ENCODE data around the gene PHF10. TPM values are rescaled to one million over a fixed set of nuclear protein-coding genes. Genes with fewer than 3 reads are reported as not detected.

The PHF10 gene
- total RNA-seq, 4 donors from 2014 or later, result 41.5 to 93.1 (median 47.8) TPM

DNA sequence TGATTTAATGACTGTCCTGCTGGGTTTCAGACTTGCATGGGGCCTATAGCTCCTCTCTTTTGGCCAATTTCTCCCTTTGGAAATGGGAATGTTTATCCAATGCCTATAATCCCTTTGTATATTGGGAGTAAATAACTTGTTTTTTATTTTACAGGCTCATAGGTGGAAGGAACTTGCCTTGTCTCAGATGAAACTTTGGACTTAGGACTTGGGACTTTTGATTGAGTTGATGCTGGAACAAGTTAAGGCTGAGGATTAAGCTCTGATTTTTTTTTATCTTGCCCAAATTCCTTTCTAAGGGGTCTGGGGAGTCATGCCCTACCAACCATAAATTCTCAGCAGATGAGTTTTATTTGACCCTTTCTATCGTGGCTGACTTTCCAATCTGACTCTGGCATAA is 46.0 kb downstream of the PHF10 start:
- Histone ChIP-seq H3K9me3 (no peaks in the 10 kb centered on the region), H3K4me3 (no peak overlapping the region), H3K27ac (no peak overlapping the region), H3K36me3 (peaks cover 32% of the 10 kb centered on the region), H3K27me3 (no peaks in the 10 kb centered on the region), H3K4me1 (no peaks in the 10 kb centered on the region)
- WGBS, result 67% methylated on average over 1 of the region's 1 CpG
- no peak for DNase-seq (ENCODE audit: low spot score in 2 of 2)
- TF ChIP-seq EP300 (IDR thresholded peaks at IDR 0.05), result no peak
- TF ChIP-seq, protein P1, sequence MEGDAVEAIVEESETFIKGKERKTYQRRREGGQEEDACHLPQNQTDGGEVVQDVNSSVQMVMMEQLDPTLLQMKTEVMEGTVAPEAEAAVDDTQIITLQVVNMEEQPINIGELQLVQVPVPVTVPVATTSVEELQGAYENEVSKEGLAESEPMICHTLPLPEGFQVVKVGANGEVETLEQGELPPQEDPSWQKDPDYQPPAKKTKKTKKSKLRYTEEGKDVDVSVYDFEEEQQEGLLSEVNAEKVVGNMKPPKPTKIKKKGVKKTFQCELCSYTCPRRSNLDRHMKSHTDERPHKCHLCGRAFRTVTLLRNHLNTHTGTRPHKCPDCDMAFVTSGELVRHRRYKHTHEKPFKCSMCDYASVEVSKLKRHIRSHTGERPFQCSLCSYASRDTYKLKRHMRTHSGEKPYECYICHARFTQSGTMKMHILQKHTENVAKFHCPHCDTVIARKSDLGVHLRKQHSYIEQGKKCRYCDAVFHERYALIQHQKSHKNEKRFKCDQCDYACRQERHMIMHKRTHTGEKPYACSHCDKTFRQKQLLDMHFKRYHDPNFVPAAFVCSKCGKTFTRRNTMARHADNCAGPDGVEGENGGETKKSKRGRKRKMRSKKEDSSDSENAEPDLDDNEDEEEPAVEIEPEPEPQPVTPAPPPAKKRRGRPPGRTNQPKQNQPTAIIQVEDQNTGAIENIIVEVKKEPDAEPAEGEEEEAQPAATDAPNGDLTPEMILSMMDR (IDR thresholded peaks at IDR 0.05), result no peak
- no peak for TF ChIP-seq POLR2A (IDR thresholded peaks at IDR 0.05)
- no peak for TF ChIP-seq POLR2AphosphoS5 (IDR thresholded peaks at IDR 0.05)

DNA sequence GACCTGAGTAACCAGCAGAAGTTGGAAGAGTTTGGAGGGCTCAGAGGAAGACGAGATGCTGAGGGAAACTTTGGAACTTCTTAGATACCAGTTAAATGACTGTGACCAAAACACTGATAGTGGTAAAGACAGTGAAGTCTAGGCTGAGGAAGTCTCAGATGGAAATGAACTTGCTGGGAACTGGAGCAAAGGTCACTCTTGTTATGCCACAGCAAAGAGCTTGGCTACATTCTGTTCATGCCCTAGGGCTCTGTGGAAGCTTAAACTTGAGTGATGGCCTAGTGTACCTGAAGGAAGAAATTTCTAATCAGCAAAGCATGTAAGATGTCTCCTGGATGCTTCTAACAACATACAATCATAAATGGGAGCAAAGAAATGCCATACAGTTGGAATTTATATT is 47.2 kb downstream of the PHF10 start:
- no peaks in the 10 kb centered on the region for H3K4me1 ChIP-seq
- WGBS, result 85% methylated on average over 1 of the region's 1 CpG
- H3K4me3 ChIP-seq, result no peak overlapping the region
- H3K27me3 ChIP-seq, result no peaks in the 10 kb centered on the region
- peaks cover 29% of the 10 kb centered on the region for H3K36me3 ChIP-seq
- no peak for DNase-seq (ENCODE audit: low spot score in 2 of 2)
- no peak for TF ChIP-seq EP300 (IDR thresholded peaks at IDR 0.05)
- TF ChIP-seq, protein P1 (IDR thresholded peaks at IDR 0.05), result no peak
- TF ChIP-seq POLR2A (IDR thresholded peaks at IDR 0.05), result no peak
- no peak for TF ChIP-seq POLR2AphosphoS5 (IDR thresholded peaks at IDR 0.05)
- H3K27ac ChIP-seq, result no peak overlapping the region
- H3K9me3 ChIP-seq, result no peaks in the 10 kb centered on the region

DNA sequence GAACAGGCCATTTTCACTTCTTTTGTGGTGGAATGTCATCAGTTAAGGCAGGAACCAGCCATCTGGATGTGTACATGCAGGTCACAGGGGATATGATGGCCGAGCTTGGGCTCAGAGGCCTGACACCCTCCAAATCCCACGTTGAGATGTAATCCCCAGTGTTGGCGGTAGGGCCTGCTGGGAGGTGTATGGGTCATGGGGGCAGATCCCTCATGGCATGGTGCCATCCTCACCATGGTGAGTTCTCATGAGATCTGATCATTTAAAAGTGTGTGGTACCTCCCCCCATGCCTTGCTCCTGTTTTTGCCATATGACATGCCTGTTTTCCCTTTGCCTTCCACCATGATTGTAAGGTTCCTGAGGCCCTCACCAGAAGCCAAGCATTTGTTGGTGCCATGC is 49.3 kb downstream of the PHF10 start:
- DNase-seq (ENCODE audit: low spot score in 2 of 2), result no peak

DNA sequence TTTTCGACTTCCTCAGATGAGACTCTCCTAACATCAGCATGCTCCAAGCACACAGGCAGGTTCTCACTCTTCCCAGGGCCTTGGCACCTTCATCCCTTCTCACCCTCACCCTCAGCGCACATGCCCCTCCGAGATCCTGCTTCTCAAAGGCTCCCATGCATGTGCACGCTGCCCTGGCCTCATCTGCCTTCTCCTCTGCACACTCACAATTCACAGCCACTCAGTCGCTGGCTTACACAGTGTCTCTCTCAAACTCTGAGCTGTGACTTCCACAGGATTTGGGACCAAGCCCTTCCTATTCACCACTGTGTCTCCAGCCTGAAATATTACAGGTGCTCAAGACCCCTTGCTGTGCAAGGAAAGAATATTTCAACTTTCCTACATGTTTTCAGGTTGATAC is 52.7 kb downstream of the PHF10 start:
- WGBS, result 96% methylated on average over 5 of the region's 5 CpGs
- Histone ChIP-seq H3K27me3 (no peaks in the 10 kb centered on the region), H3K4me1 (no peaks in the 10 kb centered on the region), H3K4me3 (no peak overlapping the region), H3K36me3 (peaks cover 18% of the 10 kb centered on the region), H3K27ac (no peak overlapping the region), H3K9me3 (no peaks in the 10 kb centered on the region)
- DNase-seq (ENCODE audit: low spot score in 2 of 2), result no peak
- TF ChIP-seq POLR2AphosphoS5 (IDR thresholded peaks at IDR 0.05), result no peak
- no peak for TF ChIP-seq POLR2A (IDR thresholded peaks at IDR 0.05)
- TF ChIP-seq, protein P1 (IDR thresholded peaks at IDR 0.05), result no peak
- TF ChIP-seq EP300 (IDR thresholded peaks at IDR 0.05), result no peak

More for the DNA sequence above, 49.3 kb downstream of the PHF10 start:
- 89% methylated on average over 3 of the region's 3 CpGs for WGBS
- Histone ChIP-seq H3K27me3 (no peaks in the 10 kb centered on the region), H3K4me3 (no peak overlapping the region), H3K27ac (no peak overlapping the region), H3K4me1 (no peaks in the 10 kb centered on the region), H3K36me3 (peaks cover 17% of the 10 kb centered on the region), H3K9me3 (no peaks in the 10 kb centered on the region)
- TF ChIP-seq POLR2AphosphoS5 (IDR thresholded peaks at IDR 0.05), result no peak

DNA sequence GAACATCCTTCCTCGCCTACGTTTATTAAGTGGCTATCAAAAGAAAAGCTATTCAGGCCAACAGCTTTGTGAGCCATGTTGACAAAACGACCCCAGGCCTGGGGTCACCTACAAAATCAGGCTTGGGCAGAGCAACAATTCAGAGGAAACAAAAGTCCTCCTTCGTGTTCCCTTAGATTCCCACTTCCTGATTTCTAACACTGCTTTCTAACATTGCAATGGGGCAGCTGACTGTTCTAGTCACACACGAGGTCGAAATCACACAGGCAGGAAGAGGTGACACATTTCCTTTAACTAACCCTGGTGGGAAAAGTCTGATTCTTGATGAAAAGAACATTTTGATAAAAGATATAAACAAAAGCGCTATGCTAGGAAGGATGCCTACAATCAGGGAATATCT is 54.4 kb downstream of the PHF10 start:
- Histone ChIP-seq H3K9me3 (no peaks in the 10 kb centered on the region), H3K4me3 (no peak overlapping the region), H3K36me3 (peaks cover 30% of the 10 kb centered on the region), H3K27me3 (no peaks in the 10 kb centered on the region), H3K27ac (peak overlapping the region; percentile 38), H3K4me1 (no peaks in the 10 kb centered on the region)
- no peak for DNase-seq (ENCODE audit: low spot score in 2 of 2)
- TF ChIP-seq, protein P1 (IDR thresholded peaks at IDR 0.05), result no peak
- TF ChIP-seq EP300 (IDR thresholded peaks at IDR 0.05) (no peak), POLR2AphosphoS5 (IDR thresholded peaks at IDR 0.05) (no peak), POLR2A (IDR thresholded peaks at IDR 0.05) (no peak)
- WGBS, result 62% methylated on average over 7 of the region's 7 CpGs

DNA sequence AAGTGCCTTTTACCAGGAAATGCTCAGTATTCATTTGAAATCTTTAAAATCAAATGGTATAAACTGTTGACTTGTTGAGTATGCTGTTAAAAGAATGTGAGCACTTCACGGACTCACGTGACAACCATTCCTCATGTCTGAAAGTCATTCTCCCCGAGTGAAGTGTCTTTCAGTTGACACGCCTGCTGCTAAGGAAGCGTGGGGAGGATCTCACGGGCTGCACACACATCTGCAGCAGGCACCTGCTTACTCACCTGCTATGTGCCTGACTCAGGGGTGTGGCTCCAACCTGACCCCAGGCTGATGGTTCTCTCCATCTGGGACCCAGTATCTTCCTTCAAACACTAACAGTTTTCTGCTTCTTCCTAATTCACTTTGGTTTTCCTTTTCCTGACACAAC is 55.2 kb downstream of the PHF10 start:
- Histone ChIP-seq H3K4me1 (no peaks in the 10 kb centered on the region), H3K4me3 (no peak overlapping the region), H3K27me3 (no peaks in the 10 kb centered on the region), H3K27ac (peak overlapping the region; percentile 38), H3K36me3 (peaks cover 32% of the 10 kb centered on the region), H3K9me3 (no peaks in the 10 kb centered on the region)
- TF ChIP-seq EP300 (IDR thresholded peaks at IDR 0.05) (no peak), POLR2AphosphoS5 (IDR thresholded peaks at IDR 0.05) (no peak), POLR2A (IDR thresholded peaks at IDR 0.05) (no peak)
- TF ChIP-seq, protein P1 (IDR thresholded peaks at IDR 0.05), result no peak
- 77% methylated on average over 6 of the region's 6 CpGs for WGBS
- DNase-seq (ENCODE audit: low spot score in 2 of 2), result no peak
